NCI-H2029 treated with DMSO at 0.1 percent for 48 hours (cell line): ENCODE data around the gene SLC16A12.
"Not testable (repeated sequence)": the region's sequence is repeated elsewhere in the genome, so short reads cannot be mapped to it uniquely, and the experiment has no call there.

Experiments
- DNase-seq: peaks from one replicate; lab custom pipeline; 2025; lab: John Stamatoyannopoulos, UW

The SLC16A12 gene

GRCh38 chr10:89548673-89549072, 13.3 kb upstream of the SLC16A12 start:
- DNase-seq = no peak

- DNase-seq = no peak
Observed at GRCh38 chr10:89547853-89548513, 12.6 kb upstream of the SLC16A12 start.

- DNase-seq = not testable (repeated sequence)
Observed at GRCh38 chr10:89546651-89547050, 11.3 kb upstream of the SLC16A12 start.

GRCh38 chr10:89543841-89544240, 8.4 kb upstream of the SLC16A12 start:
- no peak for DNase-seq

GRCh38 chr10:89540420-89540949, 5.1 kb upstream of the SLC16A12 start:
- no peak for DNase-seq

GRCh38 chr10:89537364-89537763, 2.0 kb upstream of the SLC16A12 start:
- no peak for DNase-seq

- DNase-seq = no peak
Observed at GRCh38 chr10:89536013-89536354, 590 bp upstream of the SLC16A12 start.

GRCh38 chr10:89534826-89535166, 598 bp downstream of the SLC16A12 start:
- no peak for DNase-seq

GRCh38 chr10:89532476-89532875, 2.9 kb downstream of the SLC16A12 start:
- no peak for DNase-seq

- no peak for DNase-seq
Observed at GRCh38 chr10:89531359-89531758, 4.0 kb downstream of the SLC16A12 start.

- not testable (repeated sequence) for DNase-seq
Observed at GRCh38 chr10:89529711-89530110, 5.7 kb downstream of the SLC16A12 start.

GRCh38 chr10:89526358-89526757, 9.0 kb downstream of the SLC16A12 start:
- DNase-seq = no peak

GRCh38 chr10:89525556-89525955, 9.8 kb downstream of the SLC16A12 start:
- no peak for DNase-seq

- DNase-seq = no peak
Observed at GRCh38 chr10:89524279-89524678, 11.1 kb downstream of the SLC16A12 start.

GRCh38 chr10:89523274-89523673, 12.1 kb downstream of the SLC16A12 start:
- no peak for DNase-seq

- no peak for DNase-seq
Observed at GRCh38 chr10:89522463-89522862, 12.9 kb downstream of the SLC16A12 start.

- no peak for DNase-seq
Observed at GRCh38 chr10:89521368-89521767, 14.0 kb downstream of the SLC16A12 start.

- no peak for DNase-seq
Observed at GRCh38 chr10:89520706-89521105, 14.7 kb downstream of the SLC16A12 start.

GRCh38 chr10:89518876-89519842, 16.2 kb downstream of the SLC16A12 start:
- DNase-seq = no peak

- DNase-seq = no peak
Observed at GRCh38 chr10:89518108-89518507, 17.3 kb downstream of the SLC16A12 start.

GRCh38 chr10:89516149-89516832, 19.1 kb downstream of the SLC16A12 start:
- DNase-seq = peak; percentile 3

- no peak for DNase-seq
Observed at GRCh38 chr10:89515031-89515841, 20.2 kb downstream of the SLC16A12 start.
